Right lobe of liver (tissue), 6 donors: ENCODE data around the gene GRIN2C. TPM values are rescaled to one million over a fixed set of nuclear protein-coding genes. Genes with fewer than 3 reads are reported as not detected.

Experiments used
- ATAC-seq, 4 donors: fragments of 200-7000 bp; cut with Tn5 transposase; one replicate each; pipeline ENCODE4 v1.9.1; 2020; ENCODE audit warnings: mild to moderate bottlenecking in 4 of 4, moderate library complexity in 4 of 4
- DNase-seq, 3 donors: peaks; one replicate each; pipeline ENCODE4 v3.0.0-alpha.2; 2020
- H3K27ac ChIP-seq, 3 donors: fragments of 200-600 bp; one replicate each; pipeline ENCODE4 v1.8.0; 2022
- H3K27me3 ChIP-seq, 2 donors: fragments of 200-600 bp; one replicate each; pipeline ENCODE4 v1.8.0; 2022
- H3K36me3 ChIP-seq, 4 donors: fragments of 200-600 bp; sonication (generic) in 1 of 4; one replicate each; pipeline versions ENCODE4 v1.5.1 to v1.8.0; 2017 to 2022; ENCODE audit warnings: control low read depth in 1 of 4
- H3K4me1 ChIP-seq, 4 donors: fragments of 200-600 bp; sonication (generic) in 1 of 4; one replicate each; pipeline versions ENCODE4 v1.5.1 to v1.8.0; 2017 to 2022; ENCODE audit warnings: control low read depth in 1 of 4
- H3K4me3 ChIP-seq, 3 donors: fragments of 200-600 bp; one replicate each; pipeline ENCODE4 v1.8.0; 2022
- H3K9me3 ChIP-seq, 4 donors: fragments of 200-600 bp; sonication (generic) in 1 of 4; one replicate each; pipeline versions ENCODE4 v1.5.1 to v1.8.0; 2017 to 2022; ENCODE audit warnings: control low read depth in 1 of 4
- CTCF ChIP-seq, 4 donors: fragments of 200-600 bp in 3 of 4; fragments of 450-650 bp in 1 of 4; IDR thresholded peaks; one replicate each; pipeline versions ENCODE4 v1.5.1 to v1.8.0; 2016 to 2022; ENCODE audit warnings: antibody characterized with exemption in 4 of 4, mild to moderate bottlenecking in 2 of 4
- POLR2A ChIP-seq: fragments of 450-650 bp; IDR thresholded peaks from one replicate; pipeline ENCODE4 v1.6.1; 2017; ENCODE audit warnings: antibody characterized with exemption, mild to moderate bottlenecking
- WGBS: methylation state at CpG from one replicate; pipeline ENCODE4 v1.1.6; 2018; ENCODE audit warnings: low coverage, low lambda C conversion rate; ENCODE audit not compliant: insufficient coverage; ENCODE audit errors: missing lambda C conversion rate; 5-methylcytosine and 5-hydroxymethylcytosine counted together
- intact Hi-C, 2 donors: fragments of 100-400 bp; cut with DNase I; formaldehyde crosslinking; loops; one replicate each; pipeline versions ENCODE4 v1.11.2 to v1.14.1; 2022
- total RNA-seq, 6 experiments: library from RNA; depleted of rRNA in 2 of 6; stranded (reverse); fragments of >200 nt in 2 of 6; fragmentation: NEBNext Ultra II Directional in 3 of 6; extraction: Animal tissue kit (Norgen Biotek cat#: 25700) in 3 of 6; gene quantifications; one replicate each; pipeline versions ENCODE4 v1.1.0 to v1.2.4, GENCODE V29; 2016 to 2023
- donor health status: DM: no; HTN: yes; CAD: no.
- donor health status: DM: no; HTN: no; CAD: no.
- donor health status: DM: no; HTN: no; CAD: no.
- donor health status: DM: no; HTN: yes; CAD: no.
- donor health status: DM: no; HTN: yes; CAD: no.

The GRIN2C gene
- total RNA-seq, 6 experiments from 2014 or later, result 0.10 to 0.13 TPM; not detected in 4

GRCh38 chr17:74840989-74841666 is 18.6 kb downstream of the GRIN2C start:
- H3K27ac ChIP-seq, result no peak overlapping the region

DNA sequence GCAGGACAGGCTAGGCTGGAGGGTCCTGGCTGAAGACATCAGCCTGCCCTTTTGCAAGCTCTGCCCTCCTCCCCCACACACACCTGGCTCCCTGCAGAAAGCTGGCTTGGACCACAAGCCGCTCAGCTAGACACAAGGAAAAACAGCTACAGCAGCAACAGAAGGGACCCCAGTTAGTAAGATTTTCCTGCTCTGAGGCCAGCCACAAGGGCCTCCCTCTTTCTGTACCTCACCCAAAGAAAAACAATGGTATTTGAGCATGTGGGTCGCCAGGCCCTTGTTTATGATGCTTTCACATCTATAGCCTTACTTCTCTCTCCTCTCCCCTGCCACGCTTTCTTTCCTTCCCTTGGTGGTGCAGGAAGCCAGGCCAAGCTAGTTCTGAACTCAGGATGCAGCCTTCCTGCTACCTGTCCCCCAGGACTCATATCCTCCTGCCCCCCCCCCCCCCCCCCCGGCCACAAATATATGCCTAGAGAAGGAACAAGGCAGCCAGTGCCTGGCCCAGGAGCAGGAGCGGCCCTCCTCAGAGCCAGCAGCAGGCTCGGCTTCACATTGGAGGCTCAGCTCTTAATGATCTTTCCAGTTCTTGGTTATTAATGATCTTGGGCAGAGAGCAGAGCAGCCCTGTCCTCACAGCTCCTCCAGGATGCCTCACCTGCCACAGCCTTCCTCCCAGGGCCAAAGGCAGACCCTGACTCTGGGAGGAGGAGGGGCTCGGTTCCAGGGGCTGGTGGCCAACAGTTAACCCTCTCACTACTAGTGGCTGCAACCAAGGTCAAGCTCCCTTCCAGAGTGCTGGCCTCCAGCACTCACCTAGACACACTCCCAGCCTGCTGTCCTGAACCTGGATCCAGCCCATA is 19.5 kb downstream of the GRIN2C start:
- peaks cover 0 to 4% (median 0%) of the 10 kb centered on the region in 4 donors for H3K36me3 ChIP-seq
- no peak overlapping the region for H3K4me3 ChIP-seq
- ATAC-seq, result no peak
- no peaks in the 10 kb centered on the region for H3K9me3 ChIP-seq
- 81% methylated on average over 3 of the region's 7 CpGs for whole genome bisulfite sequencing
- TF ChIP-seq POLR2A, result no peak
- no peak for TF ChIP-seq CTCF (IDR thresholded peaks at IDR 0.05)
- no peak for DNase-seq
- no peaks in the 10 kb centered on the region for H3K27me3 ChIP-seq
- H3K4me1 ChIP-seq, result no peaks in the 10 kb centered on the region
- no peak overlapping the region for H3K27ac ChIP-seq
- intact Hi-C loops, result no loop called here

More at GRCh38 chr17:74840989-74841666, 18.6 kb downstream of the GRIN2C start:
- Histone ChIP-seq H3K9me3 (no peaks in the 10 kb centered on the region), H3K27me3 (no peaks in the 10 kb centered on the region), H3K4me1 (no peaks in the 10 kb centered on the region), H3K36me3 (peaks cover 0 to 4% (median 0%) of the 10 kb centered on the region in 4 donors), H3K4me3 (no peak overlapping the region)
- DNase-seq (no peak), ATAC-seq (peak; percentile 24 to 60 (median 32))
- WGBS, result 21% methylated on average over 6 of the region's 13 CpGs
- TF ChIP-seq CTCF (IDR thresholded peaks at IDR 0.05) (no peak), POLR2A (no peak)
- intact Hi-C loops, result no loop called here

DNA sequence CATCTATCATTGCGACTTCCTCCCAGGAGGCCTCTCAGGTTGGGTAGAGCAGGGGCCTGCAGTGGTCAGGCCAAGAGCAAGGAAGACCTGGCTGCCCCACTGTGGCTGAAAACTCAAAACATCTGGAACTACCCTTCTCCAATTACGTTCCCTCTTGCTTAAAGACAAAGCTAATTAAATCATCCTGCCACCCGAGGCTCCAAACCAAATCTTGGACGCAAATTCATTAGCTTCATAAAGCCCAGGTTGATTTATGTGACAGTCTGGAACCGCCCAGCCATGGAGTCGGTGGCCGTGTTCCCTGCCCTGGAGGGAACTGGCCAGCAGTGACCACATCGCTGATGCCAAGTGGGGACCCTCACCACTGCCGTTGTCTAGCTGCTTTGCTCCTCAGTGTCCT is 21.4 kb downstream of the GRIN2C start:
- intact Hi-C loops, result no loop called here
- Histone ChIP-seq H3K9me3 (no peaks in the 10 kb centered on the region), H3K4me1 (no peaks in the 10 kb centered on the region), H3K36me3 (peaks cover 0 to 4% (median 0%) of the 10 kb centered on the region in 4 donors), H3K4me3 (no peak overlapping the region), H3K27ac (no peak overlapping the region), H3K27me3 (no peaks in the 10 kb centered on the region)
- DNase-seq (no peak), ATAC-seq (no peak)
- TF ChIP-seq POLR2A, result no peak
- no peak for TF ChIP-seq CTCF (IDR thresholded peaks at IDR 0.05)
- WGBS, result 84% methylated on average over 2 of the region's 9 CpGs

DNA sequence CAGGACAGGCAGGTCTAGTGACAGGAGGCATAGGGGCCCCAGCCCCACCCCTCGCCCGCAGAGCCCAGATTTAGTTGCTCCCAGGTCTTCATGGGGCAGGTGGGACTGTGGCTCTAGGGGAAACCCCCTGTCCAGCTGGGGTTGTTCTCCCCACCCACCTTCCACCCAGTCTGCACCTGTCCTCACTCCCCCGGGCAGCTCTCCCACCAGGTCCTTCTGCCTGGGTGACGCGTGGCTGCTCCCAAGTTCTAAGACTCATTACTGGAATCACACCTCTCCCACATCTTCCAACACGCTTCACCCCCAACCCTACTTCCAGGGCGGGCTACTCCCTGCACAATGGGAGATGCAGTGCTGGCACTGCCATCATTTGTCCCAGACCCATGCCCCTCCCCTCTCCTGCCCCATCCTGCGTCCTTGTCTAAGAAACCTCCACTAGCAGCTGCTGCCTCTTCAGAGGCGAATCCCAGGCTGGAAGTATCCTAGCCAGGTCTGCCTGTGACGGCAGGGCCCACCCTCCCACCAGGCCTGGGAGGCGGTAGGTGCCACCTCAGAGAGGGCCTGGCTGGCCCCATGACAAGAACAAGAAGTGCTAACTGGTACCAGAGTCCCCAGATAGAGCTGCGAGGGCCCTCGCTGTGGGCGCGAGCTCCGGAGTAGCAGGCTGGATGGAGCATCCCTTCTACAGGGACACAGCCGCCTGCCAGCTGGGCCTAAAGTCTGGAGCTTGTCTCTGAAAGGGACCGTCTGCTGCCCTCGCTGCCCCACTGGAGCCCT is 22.8 kb downstream of the GRIN2C start:
- H3K36me3 ChIP-seq, result peaks cover 0 to 4% (median 0%) of the 10 kb centered on the region in 4 donors
- H3K4me1 ChIP-seq, result no peaks in the 10 kb centered on the region
- H3K4me3 ChIP-seq, result no peak overlapping the region
- TF ChIP-seq POLR2A, result no peak
- TF ChIP-seq CTCF (IDR thresholded peaks at IDR 0.05), result no peak
- 92% methylated on average over 12 of the region's 19 CpGs for WGBS
- H3K27ac ChIP-seq, result no peak overlapping the region
- ATAC-seq, result no peak
- no peak for DNase-seq
- intact Hi-C loops, result no loop called here
- H3K27me3 ChIP-seq, result no peaks in the 10 kb centered on the region
- H3K9me3 ChIP-seq, result no peaks in the 10 kb centered on the region
